ENCODE results near the gene FBXO31. TPM values are rescaled to one million over a fixed set of nuclear protein-coding genes. Genes with fewer than 3 reads are reported as not detected.
A peak's percentile ranks its signal among the peaks of the same experiment; 100 is the strongest.

FBXO31 gene
- total RNA-seq, 6 donors from 2014 or later = 15.9 to 103 (median 31.4) TPM

GRCh38 chr16:87369796-87370719, 13.5 kb downstream of the FBXO31 start:
- no peak overlapping the region for H3K4me3 ChIP-seq
- H3K4me1 ChIP-seq = peaks cover 10 to 15% (median 12%) of the 10 kb centered on the region in 4 donors
- no peaks in the 10 kb centered on the region for H3K9me3 ChIP-seq
- H3K36me3 ChIP-seq = no peaks in the 10 kb centered on the region
- peak; percentile 6 to 19 for ATAC-seq (ENCODE audit: low FRiP score in 2 of 2)
- 82 to 89% methylated on average over 13 to 16 of the region's 16 CpGs for WGBS, 2 donors
- H3K27me3 ChIP-seq = no peaks in the 10 kb centered on the region
- peak in 1 of 2 donors; percentile 58 for DNase-seq
- TF ChIP-seq CTCF (IDR thresholded peaks at IDR 0.05) (no peak), POLR2AphosphoS5 (IDR thresholded peaks at IDR 0.05) (no peak), POLR2A (IDR thresholded peaks at IDR 0.05) (no peak), EP300 (IDR thresholded peaks at IDR 0.05) (no peak)
- no peak overlapping the region for H3K27ac ChIP-seq

GRCh38 chr16:87369117-87369765, 14.3 kb downstream of the FBXO31 start:
- Histone ChIP-seq H3K27me3 (no peaks in the 10 kb centered on the region), H3K9me3 (no peaks in the 10 kb centered on the region), H3K27ac (no peak overlapping the region), H3K4me3 (no peak overlapping the region), H3K36me3 (no peaks in the 10 kb centered on the region), H3K4me1 (peaks cover 14 to 20% (median 17%) of the 10 kb centered on the region in 4 donors)
- TF ChIP-seq EP300 (IDR thresholded peaks at IDR 0.05) (no peak), POLR2AphosphoS5 (IDR thresholded peaks at IDR 0.05) (no peak), POLR2A (IDR thresholded peaks at IDR 0.05) (no peak)
- no peak for ATAC-seq (ENCODE audit: low FRiP score in 2 of 2)
- WGBS, 2 donors = 82 to 85% methylated on average over 14 of the region's 14 CpGs
- no peak for DNase-seq

GRCh38 chr16:87368029-87368770, 15.4 kb downstream of the FBXO31 start:
- Histone ChIP-seq H3K4me1 (peaks cover 22 to 27% (median 24%) of the 10 kb centered on the region in 4 donors), H3K27me3 (no peaks in the 10 kb centered on the region), H3K36me3 (no peaks in the 10 kb centered on the region), H3K9me3 (no peaks in the 10 kb centered on the region), H3K27ac (no peak overlapping the region), H3K4me3 (no peak overlapping the region)
- TF ChIP-seq CTCF (IDR thresholded peaks at IDR 0.05) (no peak), EP300 (IDR thresholded peaks at IDR 0.05) (no peak), POLR2AphosphoS5 (IDR thresholded peaks at IDR 0.05) (no peak), POLR2A (IDR thresholded peaks at IDR 0.05) (no peak)
- no peak for DNase-seq
- 53 to 60% methylated on average over 5 of the region's 5 CpGs for WGBS, 2 donors
- ATAC-seq (ENCODE audit: low FRiP score in 2 of 2) = no peak

GRCh38 chr16:87367529-87367928, 16.0 kb downstream of the FBXO31 start:
- Histone ChIP-seq H3K27me3 (no peaks in the 10 kb centered on the region), H3K4me3 (no peak overlapping the region), H3K4me1 (peaks cover 24 to 30% (median 26%) of the 10 kb centered on the region in 4 donors), H3K27ac (no peak overlapping the region), H3K9me3 (no peaks in the 10 kb centered on the region), H3K36me3 (no peaks in the 10 kb centered on the region)
- no peak for TF ChIP-seq CTCF (IDR thresholded peaks at IDR 0.05)
- no peak for TF ChIP-seq POLR2A (IDR thresholded peaks at IDR 0.05)
- no peak for TF ChIP-seq EP300 (IDR thresholded peaks at IDR 0.05)
- TF ChIP-seq POLR2AphosphoS5 (IDR thresholded peaks at IDR 0.05) = no peak
- 93 to 95% methylated on average over 7 to 9 of the region's 9 CpGs for WGBS, 2 donors
- DNase-seq (no peak), ATAC-seq (ENCODE audit: low FRiP score in 2 of 2) (no peak)

GRCh38 chr16:87366930-87367329, 16.6 kb downstream of the FBXO31 start:
- TF ChIP-seq POLR2A (IDR thresholded peaks at IDR 0.05) (no peak), EP300 (IDR thresholded peaks at IDR 0.05) (no peak), POLR2AphosphoS5 (IDR thresholded peaks at IDR 0.05) (no peak), CTCF (IDR thresholded peaks at IDR 0.05) (no peak)
- Histone ChIP-seq H3K36me3 (peaks cover 0 to under 1% (median 0%) of the 10 kb centered on the region in 4 donors), H3K4me3 (no peak overlapping the region), H3K27me3 (no peaks in the 10 kb centered on the region), H3K27ac (no peak overlapping the region), H3K9me3 (no peaks in the 10 kb centered on the region), H3K4me1 (peaks cover 24 to 32% (median 26%) of the 10 kb centered on the region in 4 donors)
- DNase-seq (no peak), ATAC-seq (ENCODE audit: low FRiP score in 2 of 2) (no peak)
- 92 to 100% methylated on average over 1 of the region's 1 CpG for WGBS, 2 donors
